Activated CD4-positive, alpha-beta memory T cell treated with anti-CD3 and anti-CD28 coated beads, Interleukin-2, amount 10 ng/mL, durations not matched to agents 7 days and 5 days (primary cell): ENCODE data around the gene CYB5RL. TPM values are rescaled to one million over a fixed set of nuclear protein-coding genes. Genes with fewer than 3 reads are reported as not detected.
"Not testable (repeated sequence)": the region's sequence is repeated elsewhere in the genome, so short reads cannot be mapped to it uniquely, and the experiment has no call there.

ENCODE experiments used
- CTCF ChIA-PET: fragments of 350-600 bp; sonication (Branson Sonifier 250); formaldehyde crosslinking; loops from one replicate; lab custom pipeline; 2021; ENCODE audit warnings: antibody characterized with exemption, inconsistent platforms; lab: Charles Lee
- POLR2A ChIA-PET: fragments of 350-600 bp; sonication (Branson Sonifier 250); formaldehyde crosslinking; loops from one replicate; lab custom pipeline; 2021; ENCODE audit warnings: antibody characterized with exemption; lab: Charles Lee
- DNase-seq: peaks from one replicate; pipeline ENCODE4 v3.0.0-alpha.2; 2020
- H3K27ac Mint-ChIP-seq: one replicate; pipeline ENCODE4 v1.8.0; 2021; ENCODE audit warnings: mild to moderate bottlenecking, mixed read lengths
- H3K27me3 Mint-ChIP-seq: one replicate; pipeline ENCODE4 v1.8.0; 2021; ENCODE audit warnings: mixed read lengths
- H3K36me3 Mint-ChIP-seq: one replicate; pipeline ENCODE4 v1.8.0; 2021; ENCODE audit warnings: low read depth, mixed read lengths
- H3K4me1 Mint-ChIP-seq: one replicate; pipeline ENCODE4 v1.8.0; 2021; ENCODE audit warnings: mixed read lengths
- H3K4me3 Mint-ChIP-seq: one replicate; pipeline ENCODE4 v1.8.0; 2021; ENCODE audit warnings: mild to moderate bottlenecking, mixed read lengths
- H3K9me3 Mint-ChIP-seq: one replicate; pipeline ENCODE4 v1.8.0; 2021; ENCODE audit warnings: mixed read lengths
- total RNA-seq, 2 experiments: library from RNA; stranded (reverse); gene quantifications; one replicate each; pipeline ENCODE4 v1.2.3, GENCODE V29; 2021

Gene CYB5RL
- total RNA-seq, 2 experiments from 2014 or later = 8.9 to 10.0 TPM

GRCh38 chr1:54237586-54237985 is 37.8 kb upstream of the CYB5RL start:
- Mint-ChIP-seq H3K4me1 (peaks cover 8% of the 10 kb centered on the region), H3K9me3 (no peaks in the 10 kb centered on the region), H3K27ac (no peak overlapping the region), H3K36me3 (peaks cover 17% of the 10 kb centered on the region), H3K27me3 (no peaks in the 10 kb centered on the region), H3K4me3 (no peak overlapping the region)
- DNase-seq = no peak
- POLR2A ChIA-PET = no interaction called here
- CTCF ChIA-PET = no interaction called here

- Mint-ChIP-seq H3K27ac (no peak overlapping the region), H3K27me3 (no peaks in the 10 kb centered on the region), H3K4me1 (peaks cover 30% of the 10 kb centered on the region), H3K36me3 (peaks cover 29% of the 10 kb centered on the region), H3K9me3 (no peaks in the 10 kb centered on the region), H3K4me3 (no peak overlapping the region)
- POLR2A ChIA-PET = no interaction called here
- no peak for DNase-seq
- CTCF ChIA-PET = no interaction called here
These were observed 34.5 kb upstream of the CYB5RL start for GRCh38 chr1:54234284-54234683.

GRCh38 chr1:54233196-54233595 is 33.4 kb upstream of the CYB5RL start:
- H3K27me3 Mint-ChIP-seq, CTCF ChIA-PET: not testable (repeated sequence)

GRCh38 chr1:54230507-54231339 is 30.9 kb upstream of the CYB5RL start:
- no peaks in the 10 kb centered on the region for H3K27me3 Mint-ChIP-seq
- H3K36me3 Mint-ChIP-seq = peaks cover 35% of the 10 kb centered on the region
- peak; percentile 46 for DNase-seq
- peaks cover 55% of the 10 kb centered on the region for H3K4me1 Mint-ChIP-seq
- ChIA-PET CTCF (interaction anchor here (0.6 to 1.3 kb wide), 2 partner anchors 30 to 452 kb away, joined by 3 to 4 read pairs; no protein-coding TSS in a partner anchor), POLR2A (interaction anchor here (1.1 to 3.2 kb wide), 3 partner anchors 12 to 250 kb away, joined by 3 to 19 read pairs (median 4); no protein-coding TSS in a partner anchor)
- H3K27ac Mint-ChIP-seq = peak overlapping the region; percentile 58
- H3K9me3 Mint-ChIP-seq = no peaks in the 10 kb centered on the region
- peak overlapping the region; percentile 58 for H3K4me3 Mint-ChIP-seq

More at GRCh38 chr1:54233196-54233595, 33.4 kb upstream of the CYB5RL start:
- Mint-ChIP-seq H3K4me1 (peaks cover 39% of the 10 kb centered on the region), H3K36me3 (peaks cover 29% of the 10 kb centered on the region)
- DNase-seq, H3K27ac Mint-ChIP-seq, H3K9me3 Mint-ChIP-seq, H3K4me3 Mint-ChIP-seq, POLR2A ChIA-PET: not testable (repeated sequence)

DNA sequence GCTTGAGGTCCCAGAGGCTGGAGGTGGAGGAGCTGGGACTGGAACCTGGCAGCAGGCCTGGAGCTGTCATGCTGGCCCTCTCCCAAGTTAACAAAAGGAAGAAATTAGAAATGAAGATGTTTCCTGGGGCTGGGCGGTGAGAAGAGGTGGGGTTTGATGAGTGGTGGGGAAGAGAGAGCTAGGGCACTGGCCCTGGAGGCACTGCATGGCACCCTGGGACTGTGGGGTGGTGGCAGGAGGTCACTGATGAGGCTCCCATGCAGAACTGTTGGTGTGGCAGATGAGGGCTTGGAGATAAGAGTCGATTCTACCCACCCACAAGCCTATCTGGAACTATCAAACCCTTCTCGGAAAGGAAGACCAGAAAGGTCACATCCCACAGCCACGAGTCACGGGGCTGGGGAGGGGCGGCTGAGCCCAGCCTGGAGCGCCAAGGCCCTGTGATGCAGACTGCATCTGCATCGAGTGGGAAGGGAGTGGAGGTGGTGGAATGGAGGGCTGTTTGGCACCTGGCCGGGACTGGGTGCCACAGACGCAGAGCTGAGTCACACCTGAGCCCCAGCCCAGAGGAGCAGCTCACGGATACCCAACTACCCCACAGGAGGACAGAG is 29.6 kb upstream of the CYB5RL start:
- peaks cover 53% of the 10 kb centered on the region for H3K4me1 Mint-ChIP-seq
- peaks cover 42% of the 10 kb centered on the region for H3K36me3 Mint-ChIP-seq
- H3K9me3 Mint-ChIP-seq = no peaks in the 10 kb centered on the region
- H3K27me3 Mint-ChIP-seq = no peaks in the 10 kb centered on the region
- H3K27ac Mint-ChIP-seq = peak overlapping the region; percentile 75
- ChIA-PET CTCF (interaction anchor here (0.8 to 1.1 kb wide), 2 partner anchors 30 to 260 kb away, joined by 3 to 6 read pairs; partner anchors contain the start of genes CYB5RL and MRPL37), POLR2A (interaction anchor here (1.1 to 4.0 kb wide), 5 partner anchors 29 to 251 kb away, joined by 3 to 21 read pairs (median 4); partner anchors contain the start of genes CYB5RL, MRPL37, TCEANC2 and TMEM59)
- DNase-seq = peak; percentile 66
- peak overlapping the region; percentile 73 for H3K4me3 Mint-ChIP-seq

DNA sequence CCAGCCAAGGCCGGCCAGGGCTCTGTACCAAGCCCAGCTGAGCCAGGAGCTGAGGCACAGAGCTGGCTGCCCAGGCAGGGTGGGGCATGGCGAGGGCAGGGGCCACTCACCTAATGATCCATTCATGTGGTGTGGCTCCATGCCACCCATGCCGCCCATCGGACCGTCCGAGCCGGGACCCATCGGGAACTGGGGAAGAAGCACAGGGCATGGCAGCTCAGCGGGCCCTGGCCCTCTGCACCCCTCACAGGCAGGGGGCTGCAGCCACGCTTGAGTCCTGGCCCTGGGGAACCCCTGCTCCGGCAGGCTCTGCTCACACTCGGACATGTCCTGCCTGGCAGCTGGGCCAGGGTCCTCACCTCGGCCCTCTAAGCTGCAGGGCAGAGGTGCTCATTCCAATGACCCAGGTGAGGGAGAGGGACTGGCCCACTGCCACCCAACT is 28.8 kb upstream of the CYB5RL start:
- CTCF ChIA-PET = interaction anchor here (1.2 kb wide), 1 partner anchor 47 kb away, joined by 4 read pairs; no protein-coding TSS in a partner anchor
- POLR2A ChIA-PET = interaction anchor here (0.9 to 4.0 kb wide), 5 partner anchors 26 to 175 kb away, joined by 3 to 21 read pairs (median 4); partner anchors contain the start of genes CYB5RL, MRPL37, TCEANC2 and TMEM59
- Mint-ChIP-seq H3K36me3 (peaks cover 45% of the 10 kb centered on the region), H3K4me1 (peaks cover 51% of the 10 kb centered on the region), H3K4me3 (no peak overlapping the region), H3K27ac (no peak overlapping the region), H3K27me3 (no peaks in the 10 kb centered on the region), H3K9me3 (no peaks in the 10 kb centered on the region)
- no peak for DNase-seq

GRCh38 chr1:54227891-54228310 is 28.1 kb upstream of the CYB5RL start:
- DNase-seq = no peak
- CTCF ChIA-PET = interaction anchor here (1.2 kb wide), 1 partner anchor 46 kb away, joined by 4 read pairs; no protein-coding TSS in a partner anchor
- Mint-ChIP-seq H3K36me3 (peaks cover 46% of the 10 kb centered on the region), H3K4me3 (no peak overlapping the region), H3K27ac (peak overlapping the region; percentile 8), H3K27me3 (no peaks in the 10 kb centered on the region), H3K4me1 (peaks cover 51% of the 10 kb centered on the region), H3K9me3 (no peaks in the 10 kb centered on the region)
- POLR2A ChIA-PET = interaction anchor here (1.6 to 4.0 kb wide), 3 partner anchors 25 to 174 kb away, joined by 4 to 21 read pairs (median 4); partner anchors contain the start of genes CYB5RL, MRPL37, TCEANC2 and TMEM59

- Mint-ChIP-seq H3K9me3 (no peaks in the 10 kb centered on the region), H3K4me3 (no peak overlapping the region), H3K27me3 (no peaks in the 10 kb centered on the region), H3K27ac (peak overlapping the region; percentile 35), H3K36me3 (peaks cover 49% of the 10 kb centered on the region), H3K4me1 (peaks cover 51% of the 10 kb centered on the region)
- DNase-seq = no peak
- CTCF ChIA-PET = no interaction called here
- POLR2A ChIA-PET = interaction anchor here (1.6 to 4.0 kb wide), 2 partner anchors 24 to 27 kb away, joined by 4 to 21 read pairs; partner anchors contain the start of genes CYB5RL and MRPL37
These were observed 27.3 kb upstream of the CYB5RL start for GRCh38 chr1:54227091-54227602.

- ChIA-PET POLR2A (interaction anchor here (4.0 kb wide), 1 partner anchor 26 kb away, joined by 21 read pairs; the partner anchor contains the start of genes CYB5RL and MRPL37), CTCF (interaction anchor here (0.7 kb wide), 1 partner anchor 62 kb away, joined by 3 read pairs; no protein-coding TSS in a partner anchor)
- Mint-ChIP-seq H3K4me3 (no peak overlapping the region), H3K27me3 (no peaks in the 10 kb centered on the region), H3K9me3 (no peaks in the 10 kb centered on the region), H3K27ac (no peak overlapping the region), H3K36me3 (peaks cover 54% of the 10 kb centered on the region), H3K4me1 (peaks cover 46% of the 10 kb centered on the region)
- no peak for DNase-seq
These were observed 26.2 kb upstream of the CYB5RL start for GRCh38 chr1:54225986-54226559.

GRCh38 chr1:54225378-54225777 is 25.5 kb upstream of the CYB5RL start:
- Mint-ChIP-seq H3K9me3 (no peaks in the 10 kb centered on the region), H3K27ac (no peak overlapping the region), H3K4me1 (peaks cover 39% of the 10 kb centered on the region), H3K27me3 (no peaks in the 10 kb centered on the region), H3K36me3 (peaks cover 48% of the 10 kb centered on the region), H3K4me3 (no peak overlapping the region)
- POLR2A ChIA-PET = no interaction called here
- no peak for DNase-seq
- CTCF ChIA-PET = no interaction called here

DNA sequence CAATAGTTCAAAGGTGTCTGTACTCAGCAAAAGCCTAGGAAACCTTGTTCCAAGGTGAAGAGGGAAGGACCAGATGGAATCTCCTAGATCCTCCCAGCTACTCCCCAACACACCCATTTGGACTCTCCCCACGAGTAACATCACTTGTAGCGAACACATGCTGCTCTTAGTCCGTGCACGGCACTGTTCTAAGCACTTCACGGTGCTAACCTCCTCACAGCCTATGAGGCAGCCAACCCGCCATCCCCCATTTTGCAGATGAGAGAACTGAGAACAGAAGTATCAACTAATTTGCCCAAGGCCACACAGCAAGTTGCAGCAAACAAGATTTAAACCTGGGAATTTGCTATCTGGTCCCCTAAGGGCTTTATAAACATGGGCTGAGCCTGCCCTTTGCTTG is 24.4 kb upstream of the CYB5RL start:
- Mint-ChIP-seq H3K9me3 (no peaks in the 10 kb centered on the region), H3K4me3 (no peak overlapping the region), H3K27ac (no peak overlapping the region), H3K36me3 (peaks cover 52% of the 10 kb centered on the region), H3K4me1 (peaks cover 28% of the 10 kb centered on the region), H3K27me3 (no peaks in the 10 kb centered on the region)
- ChIA-PET CTCF (no interaction called here), POLR2A (no interaction called here)
- DNase-seq = no peak
